IPS DF 19.7 (cell line): Measurements from ENCODE around the gene ITM2C.

Experiments
- DNase-seq: peaks from one replicate; pipeline ENCODE4 v3.0.0-alpha.2; 2013; ENCODE audit warnings: low read depth, low spot score

Gene ITM2C

GRCh38 chr2:230891509-230891908 is 26.8 kb downstream of the ITM2C start:
- DNase-seq = no peak

- no peak for DNase-seq
Measured at GRCh38 chr2:230893338-230893737, 28.6 kb downstream of the ITM2C start.

- no peak for DNase-seq
Measured at GRCh38 chr2:230893841-230894781, 29.4 kb downstream of the ITM2C start.

- no peak for DNase-seq
Measured at GRCh38 chr2:230895536-230896345, 31.0 kb downstream of the ITM2C start.

GRCh38 chr2:230896346-230897115 is 31.8 kb downstream of the ITM2C start:
- DNase-seq = no peak

- DNase-seq = no peak
Measured at GRCh38 chr2:230898016-230898712, 33.4 kb downstream of the ITM2C start.

- no peak for DNase-seq
Measured at GRCh38 chr2:230898713-230899091, 34.0 kb downstream of the ITM2C start.

GRCh38 chr2:230899287-230899686 is 34.5 kb downstream of the ITM2C start:
- no peak for DNase-seq

- DNase-seq = no peak
Measured at GRCh38 chr2:230899786-230900185, 35.0 kb downstream of the ITM2C start.

- DNase-seq = no peak
Measured at GRCh38 chr2:230900336-230900995, 35.7 kb downstream of the ITM2C start.

GRCh38 chr2:230901006-230901405 is 36.3 kb downstream of the ITM2C start:
- no peak for DNase-seq

- DNase-seq = peak; percentile 79
Measured at GRCh38 chr2:230902180-230902899, 37.6 kb downstream of the ITM2C start.

GRCh38 chr2:230903231-230904150 is 38.7 kb downstream of the ITM2C start:
- no peak for DNase-seq

- no peak for DNase-seq
Measured at GRCh38 chr2:230904856-230905447, 40.2 kb downstream of the ITM2C start.

- DNase-seq = no peak
Measured at GRCh38 chr2:230905448-230906421, 41.0 kb downstream of the ITM2C start.

- DNase-seq = no peak
Measured at GRCh38 chr2:230906471-230907230, 41.9 kb downstream of the ITM2C start.
